Measurements from ENCODE around the gene HNF1B. TPM values are rescaled to one million over a fixed set of nuclear protein-coding genes. Genes with fewer than 3 reads are reported as not detected.

HNF1B gene
- total RNA-seq, 1 experiment from 2014 or later, result not detected

- peaks cover 1% of the 10 kb centered on the region for H3K27me3 Mint-ChIP-seq (ENCODE audit: insufficient read depth, unreplicated experiment)
- H3K4me1 Mint-ChIP-seq (ENCODE audit: insufficient read depth, unreplicated experiment), result no peaks in the 10 kb centered on the region
- no TSS peak for BruUV-seq (replicated peaks)
- H3K4me3 Mint-ChIP-seq (ENCODE audit: unreplicated experiment), result no peak overlapping the region
- TF ChIP-seq CTCF (IDR thresholded peaks at IDR 0.05; ENCODE audit: unreplicated experiment), result no peak
- DNase-seq (ENCODE audit: unreplicated experiment), result no peak
- no peak overlapping the region for H3K27ac Mint-ChIP-seq (ENCODE audit: low read depth, unreplicated experiment)
- no peaks in the 10 kb centered on the region for H3K9me3 Mint-ChIP-seq (ENCODE audit: unreplicated experiment)
- intact Hi-C loops (cut with micrococcal nuclease), result no loop called here
- ChIA-PET CTCF (no interaction called here), POLR2A (no interaction called here)
- H3K36me3 Mint-ChIP-seq (ENCODE audit: insufficient read depth, unreplicated experiment), result no peaks in the 10 kb centered on the region
These were observed 13.8 kb downstream of the HNF1B start for GRCh38 chr17:37731056-37731455.

- no peak for TF ChIP-seq CTCF (IDR thresholded peaks at IDR 0.05; ENCODE audit: unreplicated experiment)
- Mint-ChIP-seq H3K9me3 (ENCODE audit: unreplicated experiment) (no peaks in the 10 kb centered on the region), H3K4me3 (ENCODE audit: unreplicated experiment) (no peak overlapping the region), H3K36me3 (ENCODE audit: insufficient read depth, unreplicated experiment) (no peaks in the 10 kb centered on the region), H3K27ac (ENCODE audit: low read depth, unreplicated experiment) (no peak overlapping the region), H3K4me1 (ENCODE audit: insufficient read depth, unreplicated experiment) (no peaks in the 10 kb centered on the region), H3K27me3 (ENCODE audit: insufficient read depth, unreplicated experiment) (no peaks in the 10 kb centered on the region)
- POLR2A ChIA-PET, result no interaction called here
- CTCF ChIA-PET, result no interaction called here
- BruUV-seq (replicated peaks), result no TSS peak
- intact Hi-C loops (cut with micrococcal nuclease), result no loop called here
- no peak for DNase-seq (ENCODE audit: unreplicated experiment)
These were observed 15.0 kb downstream of the HNF1B start for GRCh38 chr17:37729905-37730304.

GRCh38 chr17:37726891-37727675, 17.8 kb downstream of the HNF1B start:
- Mint-ChIP-seq H3K4me1 (ENCODE audit: insufficient read depth, unreplicated experiment) (no peaks in the 10 kb centered on the region), H3K4me3 (ENCODE audit: unreplicated experiment) (no peak overlapping the region), H3K27me3 (ENCODE audit: insufficient read depth, unreplicated experiment) (no peaks in the 10 kb centered on the region), H3K36me3 (ENCODE audit: insufficient read depth, unreplicated experiment) (no peaks in the 10 kb centered on the region), H3K27ac (ENCODE audit: low read depth, unreplicated experiment) (no peak overlapping the region), H3K9me3 (ENCODE audit: unreplicated experiment) (no peaks in the 10 kb centered on the region)
- no TSS peak for BruUV-seq (replicated peaks)
- DNase-seq (ENCODE audit: unreplicated experiment), result no peak
- ChIA-PET CTCF (no interaction called here), POLR2A (interaction anchor here (0.6 kb wide), 1 partner anchor 75 kb away, joined by 3 read pairs; no protein-coding TSS in a partner anchor)
- intact Hi-C loops (cut with micrococcal nuclease), result no loop called here
- no peak for TF ChIP-seq CTCF (IDR thresholded peaks at IDR 0.05; ENCODE audit: unreplicated experiment)

GRCh38 chr17:37726248-37726647, 18.6 kb downstream of the HNF1B start:
- no peaks in the 10 kb centered on the region for H3K36me3 Mint-ChIP-seq (ENCODE audit: insufficient read depth, unreplicated experiment)

More at GRCh38 chr17:37726248-37726647, 18.6 kb downstream of the HNF1B start:
- no peaks in the 10 kb centered on the region for H3K4me1 Mint-ChIP-seq (ENCODE audit: insufficient read depth, unreplicated experiment)
- no TSS peak for BruUV-seq (replicated peaks)
- intact Hi-C loops (cut with micrococcal nuclease), result no loop called here
- H3K4me3 Mint-ChIP-seq (ENCODE audit: unreplicated experiment), result no peak overlapping the region
- DNase-seq (ENCODE audit: unreplicated experiment), result no peak
- no peaks in the 10 kb centered on the region for H3K9me3 Mint-ChIP-seq (ENCODE audit: unreplicated experiment)
- H3K27me3 Mint-ChIP-seq (ENCODE audit: insufficient read depth, unreplicated experiment), result no peaks in the 10 kb centered on the region
- H3K27ac Mint-ChIP-seq (ENCODE audit: low read depth, unreplicated experiment), result no peak overlapping the region
- POLR2A ChIA-PET, result interaction anchor here (0.6 kb wide), 1 partner anchor 17 kb away, joined by 3 read pairs; no protein-coding TSS in a partner anchor
- CTCF ChIA-PET, result no interaction called here
- TF ChIP-seq CTCF (IDR thresholded peaks at IDR 0.05; ENCODE audit: unreplicated experiment), result no peak

Data from MCF 10A (cell line).